Measurements from ENCODE around the gene PPP3CA. TPM values are rescaled to one million over a fixed set of nuclear protein-coding genes. Genes with fewer than 3 reads are reported as not detected.

Gene PPP3CA
- total and polyA plus RNA-seq, 4 donors, result 13.5 to 72.0 (median 30.7) TPM

- H3K4me3 ChIP-seq, result no peak overlapping the region
- WGBS, 2 donors, result 83 to 84% methylated on average over 3 of the region's 3 CpGs
- H3K36me3 ChIP-seq (ENCODE audit: control insufficient read depth in 4 of 4, insufficient read depth in 4 of 4, low read length in 4 of 4), result peaks cover 0 to 1% (median 0%) of the 10 kb centered on the region in 4 donors
- H3K27ac ChIP-seq (ENCODE audit: low read depth in 1 of 2, low read length in 1 of 2), result no peak overlapping the region
- no peaks in the 10 kb centered on the region for H3K9me3 ChIP-seq (ENCODE audit: control insufficient read depth in 4 of 4, insufficient read depth in 3 of 4, low read length in 3 of 4)
- no peaks in the 10 kb centered on the region for H3K27me3 ChIP-seq (ENCODE audit: control insufficient read depth in 3 of 3, insufficient read depth in 3 of 3, low read length in 2 of 3)
- TF ChIP-seq CTCF (IDR thresholded peaks at IDR 0.05; ENCODE audit: control extremely low read depth, extremely low read depth), result no peak
- H3K4me1 ChIP-seq (ENCODE audit: control insufficient read depth in 5 of 5, insufficient read depth in 5 of 5, low read length in 5 of 5), result peaks cover 0 to 4% (median 0%) of the 10 kb centered on the region in 5 donors
- DNase-seq (no peak), ATAC-seq (ENCODE audit: insufficient read depth, low FRiP score) (no peak)
- H3K9ac ChIP-seq (ENCODE audit: insufficient read depth in 1 of 2, low read length in 2 of 2), result no peak overlapping the region
Observed at GRCh38 chr4:101158507-101158906, 188.8 kb downstream of the PPP3CA start.

GRCh38 chr4:101158134-101158482, 189.2 kb downstream of the PPP3CA start:
- no peak for ATAC-seq (ENCODE audit: insufficient read depth, low FRiP score)
- 83 to 84% methylated on average over 3 of the region's 3 CpGs for whole genome bisulfite sequencing, 2 donors
- no peak overlapping the region for H3K9ac ChIP-seq (ENCODE audit: insufficient read depth in 1 of 2, low read length in 2 of 2)

GRCh38 chr4:101157415-101158133, 189.8 kb downstream of the PPP3CA start:
- DNase-seq (no peak), ATAC-seq (ENCODE audit: insufficient read depth, low FRiP score) (no peak)
- Histone ChIP-seq H3K27ac (ENCODE audit: low read depth in 1 of 2, low read length in 1 of 2) (no peak overlapping the region), H3K4me3 (no peak overlapping the region), H3K27me3 (ENCODE audit: control insufficient read depth in 3 of 3, insufficient read depth in 3 of 3, low read length in 2 of 3) (no peaks in the 10 kb centered on the region), H3K36me3 (ENCODE audit: control insufficient read depth in 4 of 4, insufficient read depth in 4 of 4, low read length in 4 of 4) (peaks cover 0 to 1% (median 0%) of the 10 kb centered on the region in 4 donors), H3K4me1 (ENCODE audit: control insufficient read depth in 5 of 5, insufficient read depth in 5 of 5, low read length in 5 of 5) (peaks cover 0 to 4% (median 0%) of the 10 kb centered on the region in 5 donors), H3K9ac (ENCODE audit: insufficient read depth in 1 of 2, low read length in 2 of 2) (no peak overlapping the region), H3K9me3 (ENCODE audit: control insufficient read depth in 4 of 4, insufficient read depth in 3 of 4, low read length in 3 of 4) (no peaks in the 10 kb centered on the region)
- WGBS, 2 donors, result 85 to 93% methylated on average over 5 of the region's 5 CpGs
- no peak for TF ChIP-seq CTCF (IDR thresholded peaks at IDR 0.05; ENCODE audit: control extremely low read depth, extremely low read depth)

More at GRCh38 chr4:101158134-101158482, 189.2 kb downstream of the PPP3CA start:
- no peaks in the 10 kb centered on the region for H3K9me3 ChIP-seq (ENCODE audit: control insufficient read depth in 4 of 4, insufficient read depth in 3 of 4, low read length in 3 of 4)
- H3K36me3 ChIP-seq (ENCODE audit: control insufficient read depth in 4 of 4, insufficient read depth in 4 of 4, low read length in 4 of 4), result peaks cover 0 to 1% (median 0%) of the 10 kb centered on the region in 4 donors
- no peaks in the 10 kb centered on the region for H3K27me3 ChIP-seq (ENCODE audit: control insufficient read depth in 3 of 3, insufficient read depth in 3 of 3, low read length in 2 of 3)
- H3K4me3 ChIP-seq, result no peak overlapping the region
- H3K27ac ChIP-seq (ENCODE audit: low read depth in 1 of 2, low read length in 1 of 2), result no peak overlapping the region
- peaks cover 0 to 4% (median 0%) of the 10 kb centered on the region in 5 donors for H3K4me1 ChIP-seq (ENCODE audit: control insufficient read depth in 5 of 5, insufficient read depth in 5 of 5, low read length in 5 of 5)
- TF ChIP-seq CTCF (IDR thresholded peaks at IDR 0.05; ENCODE audit: control extremely low read depth, extremely low read depth), result no peak
- no peak for DNase-seq
